ENCODE results near the gene TMEM51.
"Not testable (repeated sequence)": the region's sequence is repeated elsewhere in the genome, so short reads cannot be mapped to it uniquely, and the experiment has no call there.

TMEM51 gene

DNA sequence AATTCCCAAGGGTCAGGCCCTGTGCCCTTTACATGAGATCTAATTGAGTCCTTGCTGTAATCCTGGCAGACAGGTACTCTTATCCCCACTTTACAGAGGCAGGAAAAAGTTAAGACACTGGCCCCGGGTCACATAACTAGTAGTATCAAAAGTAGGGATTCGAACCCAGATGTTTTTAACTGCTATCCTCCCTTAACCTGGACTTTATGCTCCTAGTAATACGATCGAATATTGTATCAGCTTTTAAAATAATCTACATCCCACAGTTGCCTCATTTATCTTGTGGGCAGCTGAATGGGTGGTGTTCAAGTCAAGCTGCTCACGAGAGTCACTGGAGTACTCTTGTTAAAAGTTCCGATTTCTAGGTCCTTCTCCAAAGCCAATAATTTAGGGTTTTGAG lies 25.5 kb upstream of the TMEM51 start:
- DNase-seq (ENCODE audit: low spot score): no peak

DNA sequence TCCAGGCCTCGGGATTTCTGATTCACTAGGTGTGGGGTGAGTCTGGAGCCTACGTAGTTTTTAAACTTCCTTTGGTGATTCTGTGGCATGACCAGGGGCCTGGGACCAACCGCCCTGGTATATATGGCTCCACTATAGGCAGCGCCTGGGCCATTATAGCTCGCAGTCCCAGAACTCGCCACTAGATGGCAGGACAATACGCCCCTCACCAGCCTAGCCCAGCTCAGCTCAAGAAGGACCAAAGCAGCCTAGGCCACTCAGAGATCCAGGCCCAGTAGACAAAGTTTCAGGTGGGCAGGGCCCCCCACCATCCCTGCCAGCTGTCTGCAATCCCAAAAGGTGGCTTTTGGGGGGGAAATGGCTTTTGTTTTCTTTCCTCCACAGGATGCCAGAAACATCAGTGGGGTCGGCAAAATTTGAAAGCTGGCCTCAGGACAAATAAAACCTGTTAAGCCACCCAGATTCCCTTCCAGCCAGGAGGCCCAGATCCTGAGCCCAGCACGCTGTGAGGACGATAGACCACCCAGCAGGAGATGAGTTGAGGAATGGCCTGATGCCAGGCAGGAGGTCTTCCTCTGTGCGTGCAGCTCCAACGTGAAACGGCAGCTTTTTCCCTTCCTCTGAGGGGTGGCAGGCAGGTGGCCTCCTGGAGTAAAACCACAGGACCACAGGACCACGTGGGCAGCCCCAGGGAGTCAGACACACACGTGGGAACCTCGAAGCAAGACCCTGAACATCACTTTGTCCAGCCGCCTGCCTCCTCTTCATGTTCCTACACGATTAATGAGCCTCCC lies 24.8 kb upstream of the TMEM51 start:
- peak; percentile 55 for DNase-seq (ENCODE audit: low spot score)

DNA sequence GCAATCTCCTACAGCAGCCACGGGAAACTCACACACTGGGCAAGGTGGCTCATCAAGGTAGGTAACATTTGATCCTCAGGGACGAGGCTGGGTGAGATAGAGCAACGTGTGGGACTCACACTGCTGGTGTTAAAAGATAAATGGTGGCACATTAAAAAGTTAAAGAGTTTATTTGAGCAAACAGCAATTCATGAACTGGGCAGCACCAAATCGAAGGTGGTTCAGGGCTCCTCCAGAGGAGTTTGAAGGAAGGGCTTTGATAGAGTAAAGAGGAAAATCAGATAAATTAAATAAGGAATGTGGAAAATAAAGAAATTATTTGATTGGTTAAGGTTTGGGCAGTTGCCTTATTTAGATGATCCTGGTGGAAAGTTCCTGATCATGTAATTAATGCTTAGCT lies 23.6 kb upstream of the TMEM51 start:
- no peak for DNase-seq (ENCODE audit: low spot score)

DNA sequence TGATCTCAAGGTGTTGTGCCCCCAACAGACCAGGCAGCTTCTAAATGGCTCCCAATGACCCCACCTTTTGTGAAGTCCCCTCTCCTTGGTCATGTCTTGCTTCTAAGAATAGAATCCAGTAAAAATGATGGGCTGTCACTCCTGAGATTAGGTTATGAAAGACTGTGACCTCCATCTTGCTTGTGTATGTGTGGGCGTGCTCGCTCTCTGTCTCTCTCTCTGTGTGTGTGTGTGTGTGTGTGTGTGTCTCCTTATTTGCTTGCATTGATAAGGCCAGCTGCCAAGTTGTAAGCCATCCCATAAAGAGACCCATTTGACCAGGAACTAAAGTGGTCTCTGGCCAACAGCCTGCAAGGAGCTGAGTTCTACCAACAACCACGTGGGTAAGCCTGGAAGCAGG lies 22.9 kb upstream of the TMEM51 start:
- no peak for DNase-seq (ENCODE audit: low spot score)

DNA sequence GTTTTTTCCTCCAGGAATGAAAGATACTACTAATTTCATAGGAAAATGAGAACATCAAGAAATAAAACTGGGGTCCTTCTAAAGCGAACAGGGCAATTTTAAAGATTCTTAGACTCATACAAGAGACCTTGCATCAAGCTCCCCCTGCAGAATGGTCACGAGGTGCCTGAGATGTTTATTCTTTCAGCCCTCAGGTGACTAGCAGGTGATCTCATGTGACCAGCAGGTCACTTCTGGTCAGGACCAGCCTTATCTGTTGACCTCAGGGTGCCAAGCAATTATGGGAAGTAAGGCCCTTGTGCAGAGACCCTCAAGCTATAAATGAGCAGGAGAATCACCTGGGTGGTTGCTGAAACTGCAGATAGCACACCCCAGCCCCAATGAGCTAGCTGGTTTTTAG lies 20.6 kb upstream of the TMEM51 start:
- DNase-seq (ENCODE audit: low spot score): no peak

DNA sequence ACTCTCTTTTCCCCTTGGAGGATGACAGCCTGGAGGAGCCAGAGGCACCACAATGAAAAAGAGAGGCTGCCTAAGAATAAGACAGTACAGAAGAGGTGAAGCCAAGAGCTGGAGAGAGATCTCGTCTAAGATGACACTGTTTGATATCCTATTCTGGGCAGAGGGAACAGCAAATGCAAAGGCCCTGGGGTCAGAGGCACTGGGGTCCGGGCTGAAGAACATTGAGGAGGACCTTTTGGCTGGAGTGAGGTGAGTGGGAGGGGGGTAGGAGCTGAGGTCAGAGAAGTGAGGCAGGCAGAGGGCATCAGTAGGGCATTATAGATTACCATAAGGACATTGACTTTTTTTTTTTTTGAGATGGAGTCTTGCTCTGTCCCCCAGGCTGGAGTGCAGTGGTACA lies 19.3 kb upstream of the TMEM51 start:
- DNase-seq (ENCODE audit: low spot score): no peak

DNA sequence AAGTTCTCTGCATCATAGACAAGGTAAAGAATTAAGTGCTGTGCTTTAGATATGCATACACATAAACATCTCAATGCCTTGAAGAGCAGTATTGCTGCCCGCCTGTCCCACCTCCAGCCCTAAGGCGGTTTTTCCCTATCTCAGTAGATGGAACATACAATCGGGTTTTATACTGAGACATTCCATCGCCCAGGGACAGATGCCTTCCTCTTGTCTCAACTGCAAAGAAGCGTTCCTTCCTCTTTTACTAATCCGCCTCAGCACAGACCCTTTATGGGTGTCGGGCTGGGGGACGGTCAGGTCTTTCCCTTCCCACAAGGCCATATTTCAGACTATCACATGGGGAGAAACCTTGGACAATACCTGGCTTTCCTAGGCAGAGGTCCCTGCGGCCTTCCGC lies 17.9 kb upstream of the TMEM51 start:
- DNase-seq (ENCODE audit: low spot score): not testable (repeated sequence)

DNA sequence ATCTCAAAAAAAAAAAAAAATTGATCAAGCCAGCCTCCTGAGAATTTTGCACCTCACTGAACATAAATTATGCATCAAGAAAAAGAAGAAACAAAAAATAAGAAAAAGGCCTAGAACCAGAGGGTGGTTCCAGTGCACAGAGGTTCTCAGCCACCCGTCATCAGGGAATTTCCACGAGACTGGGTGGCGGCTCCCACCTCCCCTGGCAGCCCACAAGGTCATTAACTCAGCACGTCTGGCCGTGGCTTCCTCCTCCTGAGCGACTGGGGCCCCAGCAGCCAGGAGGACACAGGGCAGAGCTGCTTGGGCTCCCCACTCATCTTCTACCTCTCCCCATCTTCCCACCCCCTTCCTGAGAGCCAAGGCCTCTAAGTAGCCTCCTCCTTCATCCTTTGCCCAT lies 15.7 kb upstream of the TMEM51 start:
- DNase-seq (ENCODE audit: low spot score): no peak

DNA sequence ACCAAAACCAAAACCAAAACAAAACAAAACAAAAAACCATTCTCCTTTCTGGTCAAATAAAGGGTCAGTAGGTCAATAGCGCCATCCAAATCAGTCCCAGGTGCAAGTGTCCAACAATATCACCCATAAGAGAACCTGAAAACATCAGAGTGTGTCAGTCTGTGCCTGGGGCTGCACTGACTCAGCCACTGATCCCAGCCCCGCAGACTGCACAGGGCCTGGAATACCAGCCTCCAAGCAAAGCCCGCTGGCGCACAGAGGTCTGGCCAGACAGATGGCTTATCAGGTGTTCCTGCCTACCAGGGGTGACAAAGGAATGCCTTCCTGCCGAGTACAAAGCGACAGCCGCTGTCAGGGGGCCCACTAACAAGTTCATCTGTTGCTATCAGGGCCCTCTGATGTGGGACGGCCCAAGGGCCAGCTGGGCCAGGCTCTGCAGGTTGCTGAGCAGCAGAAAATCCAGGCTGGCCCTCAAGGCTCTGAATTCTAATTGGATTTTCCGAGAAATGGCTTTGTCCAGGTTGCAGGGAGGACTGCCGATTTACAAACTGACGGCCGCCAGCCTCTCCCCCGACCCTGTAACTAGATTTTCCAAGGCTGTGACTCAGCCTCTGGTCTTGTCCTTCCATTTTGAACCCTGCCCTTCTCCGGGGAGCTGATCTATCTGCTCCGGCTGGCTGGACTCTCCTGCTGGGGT lies 13.7 kb upstream of the TMEM51 start:
- DNase-seq (ENCODE audit: low spot score): no peak

DNA sequence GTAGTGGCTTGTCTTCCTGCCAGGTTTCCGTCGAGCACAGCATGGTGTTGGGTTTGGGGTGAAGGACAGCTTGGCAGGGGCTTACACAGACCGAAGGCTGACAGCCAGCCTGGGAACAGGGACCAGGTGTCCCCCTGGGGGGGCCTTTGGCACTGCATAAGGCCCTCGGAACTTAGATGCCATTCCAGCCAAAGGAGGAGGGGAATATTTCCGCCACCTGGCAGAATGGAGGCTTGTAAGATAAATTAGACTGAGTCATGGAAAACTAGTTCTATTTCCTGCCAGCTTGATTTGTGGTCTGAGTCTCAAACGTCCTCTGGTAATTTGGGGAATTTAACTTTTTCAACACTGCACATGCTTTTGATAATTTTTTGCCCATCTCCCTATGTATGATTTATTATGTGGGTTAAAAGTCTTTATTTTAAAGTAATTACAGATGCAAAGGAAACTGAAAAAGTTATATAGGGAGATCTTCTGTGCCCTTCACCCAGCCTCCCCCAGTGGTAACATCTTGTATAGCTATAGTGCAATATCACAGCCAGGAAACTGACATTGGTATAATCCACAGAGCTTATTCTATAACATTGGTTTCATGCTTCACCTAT lies 11.5 kb upstream of the TMEM51 start:
- no peak for DNase-seq (ENCODE audit: low spot score)

DNA sequence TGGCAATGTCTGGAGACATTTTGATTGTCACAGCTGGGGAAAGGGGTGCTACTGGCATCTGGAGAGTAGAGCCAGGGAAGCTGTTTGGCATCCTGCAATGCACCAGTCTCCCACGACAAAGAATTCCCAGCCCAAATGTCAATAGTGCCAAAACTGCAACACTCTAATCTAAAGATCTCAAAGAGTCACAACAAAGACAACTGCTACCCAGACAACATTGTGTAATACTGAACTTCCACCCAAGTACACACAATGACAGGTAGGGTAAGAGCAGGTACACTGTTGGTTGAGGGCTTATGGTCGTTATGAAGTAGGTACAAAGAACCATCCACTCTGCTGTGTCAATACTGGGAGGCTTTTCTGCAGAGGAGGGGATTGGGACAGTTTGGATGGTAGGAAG lies 8.2 kb upstream of the TMEM51 start:
- no peak for DNase-seq (ENCODE audit: low spot score)

DNA sequence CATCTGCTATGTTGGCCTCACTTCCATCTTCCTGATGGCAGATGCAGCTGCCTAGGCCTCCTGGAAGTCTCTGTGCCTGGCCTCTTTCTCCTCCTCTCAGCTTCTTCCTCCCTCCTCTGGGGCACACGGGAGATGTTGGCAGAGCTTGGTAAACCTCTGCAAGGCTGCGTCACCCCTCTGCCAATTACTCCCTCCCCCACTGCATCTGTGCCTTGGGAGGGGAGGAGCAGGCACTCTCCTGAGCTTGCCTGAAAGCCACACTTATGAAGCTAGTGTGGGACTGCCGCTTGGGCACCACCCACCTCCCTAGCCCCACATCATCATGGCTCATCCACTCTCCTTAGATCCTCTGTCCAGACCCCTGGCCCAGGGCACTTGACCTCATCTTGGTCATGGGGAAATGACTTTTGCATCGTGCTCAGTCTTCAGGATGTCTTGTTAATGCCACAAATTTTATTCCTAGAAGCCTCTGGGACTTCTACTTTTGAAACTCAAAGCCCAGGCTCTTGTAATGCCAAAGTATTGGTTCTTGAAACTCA lies 7.3 kb upstream of the TMEM51 start:
- DNase-seq (ENCODE audit: low spot score): no peak

DNA sequence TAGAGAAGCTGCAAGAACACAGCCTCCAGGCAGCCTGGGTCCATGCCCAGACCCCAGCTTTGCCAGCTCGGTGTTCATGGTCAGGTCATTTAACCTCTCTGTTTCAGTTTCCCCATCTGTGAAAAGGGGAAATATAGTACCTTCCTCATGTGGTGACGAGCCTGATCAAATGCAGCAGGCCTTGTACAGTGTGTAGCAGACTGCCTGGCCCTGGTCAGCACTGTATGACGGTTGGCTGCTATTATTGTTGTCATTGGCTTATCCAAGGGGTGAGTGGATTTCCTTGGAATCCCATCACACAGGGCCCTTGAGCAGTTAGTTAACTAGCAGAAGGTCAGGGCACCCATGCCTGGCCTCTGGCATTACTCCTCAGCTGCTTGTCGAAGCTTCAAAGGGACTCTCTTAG lies 6.6 kb upstream of the TMEM51 start:
- no peak for DNase-seq (ENCODE audit: low spot score)

DNA sequence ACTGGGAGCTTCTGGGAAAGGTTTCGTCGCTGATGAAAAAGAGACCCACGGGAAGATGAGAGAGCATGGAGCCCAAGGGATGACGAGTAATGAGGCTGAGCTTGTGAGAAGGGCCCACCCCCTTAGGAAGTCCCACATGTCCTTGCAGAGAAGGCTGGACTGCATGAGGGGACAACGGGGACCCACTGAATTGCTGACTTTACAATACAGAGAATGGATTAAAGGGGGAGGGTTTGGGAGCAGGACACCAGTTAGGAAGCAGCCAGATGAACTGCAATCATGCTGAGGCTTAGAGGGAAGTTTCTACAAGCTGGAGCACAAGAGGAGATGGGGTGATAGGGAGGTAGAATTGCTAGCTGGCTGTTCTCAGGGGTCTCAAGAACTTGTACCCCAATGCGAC lies 5.5 kb upstream of the TMEM51 start:
- DNase-seq (ENCODE audit: low spot score): no peak

DNA sequence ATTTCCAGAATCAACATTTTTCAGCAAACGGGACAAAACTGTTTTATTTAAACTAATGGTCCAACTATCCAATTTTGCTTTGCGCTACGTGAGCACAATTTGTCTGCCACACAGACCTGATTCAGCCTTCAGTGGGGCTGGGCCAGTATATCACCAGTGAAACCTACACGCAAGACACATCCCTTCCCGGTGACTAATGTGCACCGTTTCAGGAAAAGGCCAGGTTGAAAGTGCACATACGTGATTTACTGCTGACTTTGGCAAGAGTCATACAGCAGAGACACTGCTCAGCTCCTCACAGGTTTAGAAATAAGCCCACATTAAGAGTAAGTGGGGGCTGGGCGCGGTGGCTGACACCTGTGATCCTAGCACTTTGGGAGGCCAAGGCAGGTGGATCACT lies 5.1 kb upstream of the TMEM51 start:
- DNase-seq (ENCODE audit: low spot score): no peak

DNA sequence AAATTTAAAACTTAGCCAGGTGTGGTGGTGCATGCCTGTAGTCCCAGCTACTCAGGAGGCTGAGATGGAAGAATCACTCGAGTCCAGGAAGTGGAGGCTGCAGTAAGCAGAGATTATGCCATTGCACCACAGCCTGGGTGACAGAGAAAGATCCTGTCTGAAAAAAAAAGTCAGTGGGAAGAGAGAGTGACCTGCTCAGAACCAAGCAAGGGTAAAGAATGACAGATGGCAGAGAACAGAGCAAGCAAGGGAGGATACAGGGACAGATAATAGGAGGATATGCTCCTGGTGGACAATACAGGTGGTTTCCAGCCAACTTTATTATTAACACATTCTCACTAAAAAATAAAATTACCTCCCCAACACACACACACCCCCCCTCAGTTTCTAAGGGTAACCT lies 4.6 kb upstream of the TMEM51 start:
- DNase-seq (ENCODE audit: low spot score): no peak

DNA sequence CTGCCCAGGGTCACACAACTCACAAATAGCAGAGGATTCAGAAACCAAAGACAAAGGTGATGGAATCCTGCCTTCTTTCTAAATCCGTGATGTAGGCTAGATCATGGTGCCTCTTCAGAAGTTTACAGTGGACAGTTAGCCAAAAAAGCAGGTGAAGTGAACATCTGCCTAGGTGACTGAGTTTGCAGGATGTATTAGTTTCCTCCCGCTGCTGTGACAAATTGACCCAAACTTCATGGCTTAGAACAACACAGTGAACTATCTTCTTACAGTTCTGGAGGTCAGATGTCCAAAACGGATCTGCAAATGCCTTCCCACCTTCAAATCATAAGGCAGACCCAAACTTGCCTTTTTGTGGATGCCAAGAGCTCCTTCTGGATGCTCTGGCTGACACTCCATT lies 3.2 kb upstream of the TMEM51 start:
- DNase-seq (ENCODE audit: low spot score): no peak

DNA sequence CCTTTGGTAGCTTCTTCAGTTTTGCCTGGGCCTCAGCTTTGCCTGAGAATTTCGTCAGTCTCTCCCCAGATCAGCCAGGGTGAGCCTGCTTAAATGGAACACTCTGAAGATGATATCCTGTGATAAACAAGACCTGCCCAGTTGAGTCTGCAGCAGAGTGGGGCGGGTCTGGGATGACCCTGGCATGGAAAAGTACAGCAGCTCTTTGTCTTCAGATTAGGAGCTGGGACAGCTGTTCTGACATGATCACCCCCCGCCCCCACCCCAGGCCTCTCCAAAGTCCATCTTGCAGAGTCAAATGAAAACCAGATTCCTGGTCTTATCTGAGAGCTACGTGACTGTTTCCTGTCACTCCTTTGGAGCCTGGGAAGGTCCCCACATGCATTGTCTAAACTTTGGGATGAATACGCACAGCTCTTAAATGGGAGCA lies 2.2 kb upstream of the TMEM51 start:
- DNase-seq (ENCODE audit: low spot score): no peak

DNA sequence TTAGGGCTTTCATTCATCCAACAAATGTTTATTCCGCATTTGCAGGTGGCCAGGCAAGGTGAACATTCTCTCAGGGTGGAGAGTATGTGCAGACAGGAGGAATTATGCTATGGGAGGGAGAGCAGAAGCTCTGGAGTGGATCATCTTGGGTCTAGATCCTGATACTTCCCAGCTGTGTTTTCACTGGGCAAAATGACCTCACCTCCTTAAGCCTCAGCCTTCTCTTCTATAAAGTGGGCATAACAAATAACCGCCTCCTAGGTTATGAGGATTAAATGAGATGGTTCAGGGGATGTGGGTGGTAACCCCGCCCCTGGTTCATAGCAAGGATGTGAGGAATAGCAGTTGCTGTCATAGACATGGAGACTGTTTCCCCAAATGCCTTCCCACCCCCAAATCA lies 1.7 kb upstream of the TMEM51 start:
- no peak for DNase-seq (ENCODE audit: low spot score)

DNA sequence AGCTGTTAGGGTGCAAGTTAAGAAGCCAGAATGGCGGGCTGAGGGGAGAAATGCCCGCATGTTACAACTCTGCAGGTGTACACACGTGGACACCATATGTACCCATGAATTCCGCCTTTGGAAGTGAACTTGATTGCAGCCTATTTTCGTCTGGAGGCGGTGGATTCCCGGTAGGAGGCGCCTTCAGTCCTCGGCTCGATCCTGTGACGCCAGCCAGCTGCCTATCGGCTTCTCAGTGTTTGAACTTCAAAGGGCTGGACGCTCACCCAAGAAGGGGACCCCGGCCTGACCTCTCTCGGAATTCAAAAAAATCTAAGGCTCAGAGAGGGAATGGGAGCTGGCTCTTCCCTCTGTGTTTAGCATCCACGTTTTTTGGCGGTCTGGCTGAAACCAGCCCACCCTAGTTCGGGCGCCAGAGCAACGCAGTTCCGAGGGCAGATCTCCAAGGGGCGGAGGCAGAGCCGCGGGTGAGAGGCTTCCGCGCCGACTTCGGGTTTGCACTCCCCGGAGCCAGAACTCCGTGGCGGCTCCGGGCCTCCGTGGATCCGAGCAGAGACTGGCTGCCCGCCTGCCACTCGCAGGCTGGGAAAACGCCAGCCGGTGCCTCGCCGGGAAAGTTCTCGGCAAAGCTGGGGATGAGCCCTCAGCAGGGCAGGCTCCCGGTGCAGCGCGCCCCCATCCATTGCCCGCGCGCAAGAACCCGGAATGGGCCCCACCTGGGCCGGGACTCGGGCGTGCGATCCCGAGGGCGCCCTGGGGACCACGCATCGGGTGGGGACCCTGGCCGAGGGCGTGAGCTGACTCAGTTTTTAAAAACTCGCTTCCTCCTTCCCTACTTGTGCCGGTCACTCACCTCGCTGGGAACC lies 996 bp upstream of the TMEM51 start:
- peak; percentile 89 for DNase-seq (ENCODE audit: low spot score)

DNA sequence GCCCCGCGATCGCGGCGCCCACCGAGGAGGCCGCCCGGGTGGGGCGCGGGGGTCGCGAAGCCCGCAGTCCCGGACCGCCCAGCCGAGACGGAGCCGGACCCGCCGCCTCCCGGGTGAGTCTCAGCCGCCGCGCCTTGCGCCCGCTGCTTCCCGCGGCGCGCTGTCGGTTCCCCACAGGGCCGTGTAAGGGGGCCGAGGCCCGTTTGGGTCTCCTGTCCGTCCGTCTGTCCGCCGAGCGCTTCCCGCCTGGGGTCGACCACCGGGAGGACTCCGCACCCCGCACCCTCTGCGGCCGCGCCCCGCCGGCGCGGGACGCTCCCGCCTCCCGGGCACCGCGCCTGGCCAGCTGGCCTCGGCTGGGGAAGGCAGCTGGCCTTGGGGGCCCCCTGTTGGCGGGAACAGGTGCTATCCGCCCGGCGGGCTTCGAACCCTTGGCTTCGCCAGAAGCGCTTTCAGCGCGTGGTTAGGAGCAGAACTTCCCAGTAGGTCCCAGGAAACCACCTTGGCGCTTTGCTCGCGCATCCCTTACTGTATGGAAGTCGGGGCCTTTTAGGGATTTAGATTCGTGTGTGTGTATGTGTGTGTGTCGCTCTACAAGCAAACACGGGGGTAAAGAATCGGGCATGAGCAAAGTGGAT lies 414 bp downstream of the TMEM51 start:
- peak; percentile 68 for DNase-seq (ENCODE audit: low spot score)

All from RKO (cell line).